Neural cell (in vitro differentiated cells): ENCODE measurements around the gene ATF6.

Experiments used
- CTCF ChIP-seq: fragments of 450-650 bp; IDR thresholded peaks from 2 replicates; pipeline ENCODE4 v1.5.1; 2014; ENCODE audit warnings: antibody characterized with exemption, mild to moderate bottlenecking, moderate library complexity; ENCODE audit not compliant: poor library complexity, severe bottlenecking
- EP300 ChIP-seq: fragments of 450-650 bp; conservative IDR thresholded peaks from 2 replicates; pipeline ENCODE4 v1.6.1; 2014; ENCODE audit warnings: antibody characterized with exemption, mild to moderate bottlenecking, moderate library complexity; ENCODE audit not compliant: poor library complexity, severe bottlenecking
- EZH2 ChIP-seq: fragments of 200-600, 300-800 bp; shearing (Covaris generic), sonication (generic); IDR thresholded peaks from 2 replicates; pipeline ENCODE4 v1.6.1; 2014; ENCODE audit warnings: antibody characterized with exemption, low read length, borderline replicate concordance, mild to moderate bottlenecking; ENCODE audit not compliant: insufficient read depth, poor library complexity, severe bottlenecking
- MXI1 ChIP-seq: fragments of 450-650 bp; conservative IDR thresholded peaks from 2 replicates; pipeline ENCODE4 v1.6.1; 2014; ENCODE audit warnings: antibody characterized with exemption, mild to moderate bottlenecking; ENCODE audit not compliant: poor library complexity, severe bottlenecking
- POLR2AphosphoS5 ChIP-seq: IDR thresholded peaks from 2 replicates; pipeline ENCODE4 v1.6.1; 2012
- RAD21 ChIP-seq: fragments of 450-650 bp; conservative IDR thresholded peaks from 2 replicates; pipeline ENCODE4 v1.6.1; 2014; ENCODE audit warnings: antibody characterized with exemption, mild to moderate bottlenecking, moderate library complexity
- REST ChIP-seq: IDR thresholded peaks from 2 replicates; pipeline ENCODE4 v1.6.1; 2012; ENCODE audit warnings: borderline replicate concordance
- TAF1 ChIP-seq: IDR thresholded peaks from 2 replicates; pipeline ENCODE4 v1.6.1; 2012; ENCODE audit warnings: low read depth

GRCh38 chr1:161773791-161774190 is 7.7 kb downstream of the ATF6 start:
- TF ChIP-seq CTCF (no peak), EZH2 (no peak), RAD21 (no peak), EP300 (no peak), POLR2AphosphoS5 (no peak), MXI1 (no peak), TAF1 (no peak), REST (no peak)
